ENCODE measurements around the gene TYMP. TPM values are rescaled to one million over a fixed set of nuclear protein-coding genes. Genes with fewer than 3 reads are reported as not detected.

TYMP gene
- total and polyA plus RNA-seq, 2 of the 4 experiments (the other 2 are of a cell fraction): 0.18 to 0.74 TPM

DNA sequence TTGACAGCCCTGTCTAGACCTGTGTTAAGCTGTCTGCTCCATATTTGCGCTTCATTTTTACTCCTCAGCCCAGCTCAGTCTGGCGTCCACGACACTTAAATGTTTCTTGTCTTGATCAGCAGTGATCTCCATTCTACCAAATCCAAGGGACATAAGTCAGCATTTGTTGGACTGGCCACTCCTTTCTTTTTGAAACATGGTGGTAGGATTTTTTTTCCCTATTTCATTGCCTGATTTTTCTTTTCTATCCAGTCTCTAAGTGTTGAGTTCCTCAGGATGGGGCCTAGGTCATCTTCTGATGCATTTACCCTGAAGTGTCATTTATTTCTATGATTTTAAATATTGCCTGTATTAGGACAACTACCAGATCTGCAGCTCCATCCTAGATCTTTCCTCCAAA, 20.9 kb downstream of the TYMP start:
- no peak overlapping the region for H2BK120ac ChIP-seq (ENCODE audit: low read depth, low read length)
- intact Hi-C loops (cut with micrococcal nuclease) (no loop called here), in situ Hi-C loops (cut with MboI; ENCODE audit: low sequenced_read_pairs) (no loop called here), dilution Hi-C loops (cut with HindIII; ENCODE audit: low sequenced_read_pairs, unreplicated experiment) (no loop called here)
- peak overlapping the region; percentile 95 for H3K4me2 ChIP-seq (ENCODE audit: low read depth, low read length)
- no peaks in the 10 kb centered on the region; the same call in 1 of the 2 replicates for H4K20me1 ChIP-seq (ENCODE audit: insufficient read depth, low read length)
- H3K4me1 ChIP-seq (ENCODE audit: control insufficient read depth, insufficient read depth, low read length): peaks cover 4% of the 10 kb centered on the region
- peak overlapping the region; percentile 100 for H3K4me3 ChIP-seq (ENCODE audit: insufficient read depth, low read depth, low read length)
- H4K5ac ChIP-seq (ENCODE audit: low read depth, low read length): no peak overlapping the region
- H3K9ac ChIP-seq (ENCODE audit: low read depth, low read length): peak overlapping the region; percentile 65; the same call in 1 of the 2 replicates
- no peak overlapping the region for H2BK5ac ChIP-seq (ENCODE audit: low read depth, low read length, poor library complexity, severe bottlenecking)
- H3K14ac ChIP-seq (replicated peaks; ENCODE audit: low read depth, low read length): no peak overlapping the region
- H4K8ac ChIP-seq (ENCODE audit: low read depth in 2 of 2, low read length in 2 of 2): peak overlapping the region; percentile 62 to 68; a peak in 2 of 4 replicates
- no peak overlapping the region for H2BK15ac ChIP-seq (ENCODE audit: low read depth, low read length)
- DNase-seq (no peak), ATAC-seq (ENCODE audit: low read depth) (no peak)
- ChIA-PET CTCF (interaction anchor here (1.0 to 1.7 kb wide), 3 partner anchors 17 to 54 kb away, joined by 3 to 5 read pairs (median 3); partner anchors contain the start of gene SCO2), POLR2A (ENCODE audit: unreplicated experiment) (no interaction called here)
- 0 out of 2 replicates have a peak overlapping the region, but pooled peaks have one; percentile 9 for H3K4ac ChIP-seq (ENCODE audit: low read depth, low read length)
- WGBS, 2 experiments (ENCODE audit: extremely low coverage in 2 of 2, insufficient read length in 1 of 2): 0% methylated on average over 3 of the region's 3 CpGs; no CpG with 5 or more reads in 1 of the 2 experiments
- H3K27me3 ChIP-seq (ENCODE audit: control insufficient read depth, insufficient read depth, low read length): no peaks in the 10 kb centered on the region
- H3K56ac ChIP-seq (ENCODE audit: extremely low read depth, insufficient read depth, low read length): 0 out of 2 replicates have a peak overlapping the region, but pooled peaks have one; percentile 21
- no peak overlapping the region for H2AK9ac ChIP-seq (replicated peaks; ENCODE audit: low read depth, low read length, poor library complexity)
- TF ChIP-seq NFE2L2 (IDR thresholded peaks at IDR 0.05; ENCODE audit: low read depth, low read length) (no peak), FOS (IDR thresholded peaks at IDR 0.05; ENCODE audit: low read depth, low read length) (no peak), RCOR1 (IDR thresholded peaks at IDR 0.05; ENCODE audit: insufficient replicate concordance, low read length) (no peak), RAD21 (IDR thresholded peaks at IDR 0.05; ENCODE audit: low read length) (no peak), SMC3 (IDR thresholded peaks at IDR 0.05; ENCODE audit: low read depth, low read length) (no peak), CEBPB (IDR thresholded peaks at IDR 0.05; ENCODE audit: low read depth, low read length) (no peak)
- TF ChIP-seq, protein P1, sequence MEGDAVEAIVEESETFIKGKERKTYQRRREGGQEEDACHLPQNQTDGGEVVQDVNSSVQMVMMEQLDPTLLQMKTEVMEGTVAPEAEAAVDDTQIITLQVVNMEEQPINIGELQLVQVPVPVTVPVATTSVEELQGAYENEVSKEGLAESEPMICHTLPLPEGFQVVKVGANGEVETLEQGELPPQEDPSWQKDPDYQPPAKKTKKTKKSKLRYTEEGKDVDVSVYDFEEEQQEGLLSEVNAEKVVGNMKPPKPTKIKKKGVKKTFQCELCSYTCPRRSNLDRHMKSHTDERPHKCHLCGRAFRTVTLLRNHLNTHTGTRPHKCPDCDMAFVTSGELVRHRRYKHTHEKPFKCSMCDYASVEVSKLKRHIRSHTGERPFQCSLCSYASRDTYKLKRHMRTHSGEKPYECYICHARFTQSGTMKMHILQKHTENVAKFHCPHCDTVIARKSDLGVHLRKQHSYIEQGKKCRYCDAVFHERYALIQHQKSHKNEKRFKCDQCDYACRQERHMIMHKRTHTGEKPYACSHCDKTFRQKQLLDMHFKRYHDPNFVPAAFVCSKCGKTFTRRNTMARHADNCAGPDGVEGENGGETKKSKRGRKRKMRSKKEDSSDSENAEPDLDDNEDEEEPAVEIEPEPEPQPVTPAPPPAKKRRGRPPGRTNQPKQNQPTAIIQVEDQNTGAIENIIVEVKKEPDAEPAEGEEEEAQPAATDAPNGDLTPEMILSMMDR (conservative IDR thresholded peaks at IDR 0.05; ENCODE audit: low read depth, low read length): no peak
- TF ChIP-seq, protein P2, sequence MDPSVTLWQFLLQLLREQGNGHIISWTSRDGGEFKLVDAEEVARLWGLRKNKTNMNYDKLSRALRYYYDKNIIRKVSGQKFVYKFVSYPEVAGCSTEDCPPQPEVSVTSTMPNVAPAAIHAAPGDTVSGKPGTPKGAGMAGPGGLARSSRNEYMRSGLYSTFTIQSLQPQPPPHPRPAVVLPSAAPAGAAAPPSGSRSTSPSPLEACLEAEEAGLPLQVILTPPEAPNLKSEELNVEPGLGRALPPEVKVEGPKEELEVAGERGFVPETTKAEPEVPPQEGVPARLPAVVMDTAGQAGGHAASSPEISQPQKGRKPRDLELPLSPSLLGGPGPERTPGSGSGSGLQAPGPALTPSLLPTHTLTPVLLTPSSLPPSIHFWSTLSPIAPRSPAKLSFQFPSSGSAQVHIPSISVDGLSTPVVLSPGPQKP (IDR thresholded peaks at IDR 0.05; ENCODE audit: borderline replicate concordance, low read depth, low read length): no peak
- H3K36me3 ChIP-seq (ENCODE audit: control insufficient read depth, insufficient read depth, low read length): peaks cover 14% of the 10 kb centered on the region
- H3K18ac ChIP-seq (ENCODE audit: low read depth, low read length): no peak overlapping the region
- no peak overlapping the region for H4K91ac ChIP-seq (ENCODE audit: insufficient read depth, low read depth, low read length)
- no peaks in the 10 kb centered on the region for H3K9me3 ChIP-seq (ENCODE audit: control insufficient read depth, insufficient read depth, low read length)
- peak overlapping the region; percentile 26 for H2AK5ac ChIP-seq (ENCODE audit: low read depth, low read length)
- H3K79me1 ChIP-seq (ENCODE audit: low read depth in 1 of 2, low read length in 2 of 2): peaks cover 19 to 57% of the 10 kb centered on the region in 2 experiments
- H3K27ac ChIP-seq (ENCODE audit: insufficient read depth, low read length): no peak overlapping the region; the same call in 1 of the 2 replicates
- H3K9me1 ChIP-seq (ENCODE audit: insufficient read depth, low read length): peaks cover 4% of the 10 kb centered on the region; the same call in 1 of the 2 replicates
- H2AFZ ChIP-seq (replicated peaks; ENCODE audit: low read length, poor library complexity): no peak overlapping the region
- H3K23ac ChIP-seq (ENCODE audit: low read depth, low read length): no peak overlapping the region
- H2BK20ac ChIP-seq (ENCODE audit: low read depth, low read length): no peak overlapping the region
- no TSS peak for BruUV-seq (replicated peaks)
